Measurements from ENCODE around the gene ZNF184. TPM values are rescaled to one million over a fixed set of nuclear protein-coding genes. Genes with fewer than 3 reads are reported as not detected.

The ZNF184 gene
- total and polyA plus RNA-seq, 9 of the 15 experiments (the other 6 are each of a cell fraction or from before 2014, with no cell fraction given) = 7.6 to 22.2 (median 12.8) TPM

DNA sequence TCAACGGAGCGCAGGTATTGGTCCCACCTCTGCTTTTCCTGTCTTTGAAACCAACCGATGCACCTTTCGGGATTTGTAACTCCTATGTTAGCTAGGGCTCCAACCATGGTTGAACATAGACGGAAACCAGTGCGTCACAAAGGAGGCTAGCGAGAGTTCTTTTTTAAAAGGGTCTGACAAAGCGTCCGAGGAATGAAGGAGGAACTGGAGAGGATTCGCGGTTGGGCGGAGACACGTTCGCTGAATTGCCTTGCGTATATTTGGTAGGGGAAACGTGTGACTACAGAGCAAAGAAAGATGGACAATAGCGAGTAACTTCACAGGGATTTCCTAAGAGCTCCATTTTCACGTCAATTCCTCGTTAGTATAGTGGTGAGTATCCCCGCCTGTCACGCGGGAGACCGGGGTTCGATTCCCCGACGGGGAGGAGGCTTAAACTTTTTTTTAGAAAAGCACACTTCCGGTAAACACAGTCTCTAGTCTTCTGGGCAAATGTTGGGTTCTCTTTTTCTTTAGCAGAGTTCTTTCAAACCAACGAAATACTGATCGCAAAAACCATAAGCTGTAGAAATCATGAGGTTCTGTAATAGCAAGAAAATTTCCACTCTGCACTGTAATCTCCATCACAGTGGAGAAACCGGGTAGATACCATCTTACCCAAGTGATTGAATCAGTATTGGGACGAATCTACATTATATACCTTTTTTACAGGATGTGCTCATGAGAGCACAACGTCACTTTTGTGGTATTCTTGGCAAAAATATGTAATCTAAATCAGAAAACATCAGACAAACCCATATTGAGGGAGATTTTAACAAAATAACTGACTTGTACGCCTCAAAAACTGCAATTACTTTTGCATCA is 6.6 kb upstream of the ZNF184 start (continued):
- peak; percentile 36; the same call in 1 of the 2 replicates for TF ChIP-seq SUPT5H (IDR thresholded peaks at IDR 0.05)
- no peak for TF ChIP-seq CBX8 (IDR thresholded peaks at IDR 0.05; ENCODE audit: borderline replicate concordance, extremely low read depth, low read depth, low read length, poor library complexity, severe bottlenecking)
- no peak for TF ChIP-seq CHD7 (IDR thresholded peaks at IDR 0.05; ENCODE audit: low read depth, low read length)
- TF ChIP-seq, protein P1, sequence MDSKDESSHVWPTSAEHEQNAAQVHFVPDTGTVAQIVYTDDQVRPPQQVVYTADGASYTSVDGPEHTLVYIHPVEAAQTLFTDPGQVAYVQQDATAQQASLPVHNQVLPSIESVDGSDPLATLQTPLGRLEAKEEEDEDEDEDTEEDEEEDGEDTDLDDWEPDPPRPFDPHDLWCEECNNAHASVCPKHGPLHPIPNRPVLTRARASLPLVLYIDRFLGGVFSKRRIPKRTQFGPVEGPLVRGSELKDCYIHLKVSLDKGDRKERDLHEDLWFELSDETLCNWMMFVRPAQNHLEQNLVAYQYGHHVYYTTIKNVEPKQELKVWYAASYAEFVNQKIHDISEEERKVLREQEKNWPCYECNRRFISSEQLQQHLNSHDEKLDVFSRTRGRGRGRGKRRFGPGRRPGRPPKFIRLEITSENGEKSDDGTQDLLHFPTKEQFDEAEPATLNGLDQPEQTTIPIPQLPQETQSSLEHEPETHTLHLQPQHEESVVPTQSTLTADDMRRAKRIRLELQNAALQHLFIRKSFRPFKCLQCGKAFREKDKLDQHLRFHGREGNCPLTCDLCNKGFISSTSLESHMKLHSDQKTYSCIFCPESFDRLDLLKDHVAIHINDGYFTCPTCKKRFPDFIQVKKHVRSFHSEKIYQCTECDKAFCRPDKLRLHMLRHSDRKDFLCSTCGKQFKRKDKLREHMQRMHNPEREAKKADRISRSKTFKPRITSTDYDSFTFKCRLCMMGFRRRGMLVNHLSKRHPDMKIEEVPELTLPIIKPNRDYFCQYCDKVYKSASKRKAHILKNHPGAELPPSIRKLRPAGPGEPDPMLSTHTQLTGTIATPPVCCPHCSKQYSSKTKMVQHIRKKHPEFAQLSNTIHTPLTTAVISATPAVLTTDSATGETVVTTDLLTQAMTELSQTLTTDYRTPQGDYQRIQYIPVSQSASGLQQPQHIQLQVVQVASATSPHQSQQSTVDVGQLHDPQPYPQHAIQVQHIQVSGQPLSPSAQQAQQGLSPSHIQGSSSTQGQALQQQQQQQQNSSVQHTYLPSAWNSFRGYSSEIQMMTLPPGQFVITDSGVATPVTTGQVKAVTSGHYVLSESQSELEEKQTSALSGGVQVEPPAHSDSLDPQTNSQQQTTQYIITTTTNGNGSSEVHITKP (IDR thresholded peaks at IDR 0.05; ENCODE audit: partially characterized antibody) = peak; percentile 47
- peak; percentile 85 for TF ChIP-seq CXXC5 (CRISPR knock-in tag; IDR thresholded peaks at IDR 0.05)
- TF ChIP-seq DMBX1 (CRISPR knock-in tag; IDR thresholded peaks at IDR 0.05; ENCODE audit: borderline replicate concordance) = no peak
- TF ChIP-seq SPI1 (IDR thresholded peaks at IDR 0.05; ENCODE audit: borderline replicate concordance, low read depth, low read length) = peak; percentile 55; the same call in 1 of the 2 replicates
- no peak for TF ChIP-seq USF2 (CRISPR knock-in tag; IDR thresholded peaks at IDR 0.05)
- peak; percentile 27; the same call in 1 of the 2 replicates for TF ChIP-seq FOXM1 (IDR thresholded peaks at IDR 0.05; ENCODE audit: low read depth)
- no peak for TF ChIP-seq FOXM1 (CRISPR knock-in tag; IDR thresholded peaks at IDR 0.05; ENCODE audit: low read depth)

All from K562 (cell line).